OCI-LY7 (cell line): ENCODE data around the gene CDH6. TPM values are rescaled to one million over a fixed set of nuclear protein-coding genes. Genes with fewer than 3 reads are reported as not detected.

Experiments
- BruUV-seq: library from RNA; stranded (reverse); fragments of 400-500 nt; replicated peaks from 2 replicates; lab custom pipeline; 2021; lab: Mats Ljungman, UMichigan
- CTCF ChIA-PET: fragments of 300-600 bp; sonication (Branson Sonifier 250); formaldehyde crosslinking; loops from one replicate; lab custom pipeline; 2022; ENCODE audit warnings: antibody characterized with exemption; ENCODE audit not compliant: unreplicated experiment; lab: Charles Lee
- POLR2A ChIA-PET: fragments of 300-600 bp; sonication (Branson Sonifier 250); formaldehyde crosslinking; loops from one replicate; lab custom pipeline; 2022; ENCODE audit warnings: antibody characterized with exemption; lab: Charles Lee
- DNase-seq: peaks from one replicate; pipeline ENCODE4 v3.0.0-alpha.2; 2015; ENCODE audit warnings: low spot score
- H2AFZ ChIP-seq: fragments of 200-600 bp; sonication (generic), shearing (Covaris generic); 2 replicates; pipeline ENCODE4 v1.6.1; 2014; ENCODE audit warnings: mild to moderate bottlenecking, antibody characterized with exemption, low read length, moderate library complexity
- H3K27ac ChIP-seq: fragments of 200-600 bp; sonication (generic); 2 replicates; pipeline ENCODE4 v1.5.1; 2014; ENCODE audit warnings: mixed run types, low read depth, mild to moderate bottlenecking, moderate library complexity, low read length, inconsistent platforms; ENCODE audit not compliant: poor library complexity, severe bottlenecking
- H3K36me3 ChIP-seq: fragments of 200-600 bp; sonication (generic); 2 replicates; pipeline ENCODE4 v1.6.1; 2014; ENCODE audit warnings: mild to moderate bottlenecking, antibody characterized with exemption, low read length, moderate library complexity, mixed read lengths; ENCODE audit not compliant: insufficient read depth
- H3K4me1 ChIP-seq: fragments of 200-600 bp; sonication (generic); 2 replicates; pipeline ENCODE4 v1.5.1; 2014; ENCODE audit warnings: mild to moderate bottlenecking, low read length; ENCODE audit not compliant: insufficient read depth, poor library complexity, severe bottlenecking
- H3K4me2 ChIP-seq: fragments of 200-600 bp; sonication (generic); 2 replicates; pipeline ENCODE4 v1.6.1; 2014; ENCODE audit warnings: mild to moderate bottlenecking, low read length
- H3K4me3 ChIP-seq: fragments of 200-600 bp; sonication (generic); 2 replicates; pipeline ENCODE4 v1.5.1; 2014; ENCODE audit warnings: mild to moderate bottlenecking, low read depth, low read length; ENCODE audit not compliant: poor library complexity, severe bottlenecking
- H3K79me2 ChIP-seq: fragments of 200-600 bp; sonication (generic); 2 replicates; pipeline ENCODE4 v1.6.1; 2016; ENCODE audit warnings: low read depth, mild to moderate bottlenecking, low read length, moderate library complexity, mixed read lengths; ENCODE audit not compliant: insufficient read depth
- H3K9me2 ChIP-seq: fragments of 200-600 bp; sonication (generic); 2 replicates; pipeline ENCODE4 v1.6.1; 2016; ENCODE audit warnings: mild to moderate bottlenecking, low read length, mixed read lengths; ENCODE audit not compliant: insufficient read depth
- H3K9me3 ChIP-seq: fragments of 200-600 bp; sonication (generic); 2 replicates; pipeline ENCODE4 v1.6.1; 2014; ENCODE audit warnings: mild to moderate bottlenecking, mixed run types, low read length, mixed read lengths
- H4K20me1 ChIP-seq: fragments of 200-600 bp; sonication (generic); 2 replicates; pipeline ENCODE4 v1.6.1; 2014; ENCODE audit warnings: mild to moderate bottlenecking, antibody characterized with exemption, low read length, moderate library complexity, mixed read lengths; ENCODE audit not compliant: insufficient read depth
- CTCF ChIP-seq: fragments of 200-600 bp; sonication (generic); conservative IDR thresholded peaks from 2 replicates; pipeline ENCODE4 v1.5.1; 2014; ENCODE audit warnings: mild to moderate bottlenecking, antibody characterized with exemption, low read length, moderate library complexity, mixed read lengths
- EZH2phosphoT487 ChIP-seq: fragments of 200-600 bp; sonication (generic); IDR thresholded peaks from 2 replicates; pipeline ENCODE4 v1.6.1; 2018; ENCODE audit warnings: low read depth, borderline replicate concordance, mild to moderate bottlenecking, mixed run types, antibody characterized with exemption, low read length, moderate library complexity, mixed read lengths
- intact Hi-C: fragments of 100-400 bp; cut with micrococcal nuclease; formaldehyde crosslinking; loops from one replicate; pipeline ENCODE4 v1.10.0; 2022; ENCODE audit not compliant: unreplicated experiment
- total RNA-seq, 2 experiments: library from RNA; depleted of rRNA in 1 of 2; stranded (reverse); fragments of >200 nt in 1 of 2; shearing (Covaris generic) in 1 of 2; gene quantifications; 2 replicates each; pipeline ENCODE4 v1.2.3, GENCODE V29; 2014 to 2022

Gene CDH6
- total RNA-seq, 2 experiments from 2014 or later, result not detected

DNA sequence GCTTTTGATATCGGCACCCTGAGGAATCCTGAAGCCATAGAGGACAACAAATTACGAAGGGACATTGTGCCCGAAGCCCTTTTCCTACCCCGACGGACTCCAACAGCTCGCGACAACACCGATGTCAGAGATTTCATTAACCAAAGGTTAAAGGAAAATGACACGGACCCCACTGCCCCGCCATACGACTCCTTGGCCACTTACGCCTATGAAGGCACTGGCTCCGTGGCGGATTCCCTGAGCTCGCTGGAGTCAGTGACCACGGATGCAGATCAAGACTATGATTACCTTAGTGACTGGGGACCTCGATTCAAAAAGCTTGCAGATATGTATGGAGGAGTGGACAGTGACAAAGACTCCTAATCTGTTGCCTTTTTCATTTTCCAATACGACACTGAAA lies 129.5 kb downstream of the CDH6 start:
- Histone ChIP-seq H3K36me3 (no peaks in the 10 kb centered on the region), H3K4me2 (no peak overlapping the region)

DNA sequence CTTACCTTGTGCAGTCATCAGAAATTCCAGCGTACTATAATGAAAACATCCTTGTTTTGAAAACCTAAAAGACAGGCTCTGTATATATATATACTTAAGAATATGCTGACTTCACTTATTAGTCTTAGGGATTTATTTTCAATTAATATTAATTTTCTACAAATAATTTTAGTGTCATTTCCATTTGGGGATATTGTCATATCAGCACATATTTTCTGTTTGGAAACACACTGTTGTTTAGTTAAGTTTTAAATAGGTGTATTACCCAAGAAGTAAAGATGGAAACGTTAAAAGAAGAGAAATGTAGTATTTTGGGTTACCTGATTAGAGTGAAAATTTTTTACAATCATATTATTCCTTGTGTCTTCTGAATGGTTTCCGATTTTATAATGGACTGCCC lies 131.4 kb downstream of the CDH6 start:
- no peak for DNase-seq
- no peak overlapping the region for H3K4me2 ChIP-seq
- H3K79me2 ChIP-seq, result no peaks in the 10 kb centered on the region
- no peaks in the 10 kb centered on the region for H3K9me2 ChIP-seq
- H3K36me3 ChIP-seq, result no peaks in the 10 kb centered on the region
- intact Hi-C loops, result no loop called here
- H3K4me1 ChIP-seq, result no peaks in the 10 kb centered on the region
- no peaks in the 10 kb centered on the region for H4K20me1 ChIP-seq
- CTCF ChIA-PET, result no interaction called here
- H3K9me3 ChIP-seq, result no peaks in the 10 kb centered on the region
- H2AFZ ChIP-seq, result no peak overlapping the region
- H3K4me3 ChIP-seq, result no peak overlapping the region
- no peak for TF ChIP-seq EZH2phosphoT487
- POLR2A ChIA-PET, result interaction anchor here (0.9 kb wide), 1 partner anchor 100 kb away, joined by 4 read pairs; no protein-coding TSS in a partner anchor
- BruUV-seq, result no TSS peak
- no peak overlapping the region for H3K27ac ChIP-seq

More for the DNA sequence above, 129.5 kb downstream of the CDH6 start:
- Histone ChIP-seq H3K27ac (no peak overlapping the region), H2AFZ (no peak overlapping the region), H4K20me1 (no peaks in the 10 kb centered on the region), H3K4me1 (no peaks in the 10 kb centered on the region), H3K9me2 (no peaks in the 10 kb centered on the region), H3K79me2 (no peaks in the 10 kb centered on the region), H3K9me3 (no peaks in the 10 kb centered on the region), H3K4me3 (no peak overlapping the region)
- TF ChIP-seq EZH2phosphoT487 (no peak), CTCF (no peak)
- CTCF ChIA-PET, result interaction anchor here (0.6 kb wide), 1 partner anchor 230 kb away, joined by 3 read pairs; no protein-coding TSS in a partner anchor
- no TSS peak for BruUV-seq
- intact Hi-C loops, result no loop called here
- POLR2A ChIA-PET, result interaction anchor here (1.0 kb wide), 1 partner anchor 11 kb away, joined by 3 read pairs; no protein-coding TSS in a partner anchor
- no peak for DNase-seq

DNA sequence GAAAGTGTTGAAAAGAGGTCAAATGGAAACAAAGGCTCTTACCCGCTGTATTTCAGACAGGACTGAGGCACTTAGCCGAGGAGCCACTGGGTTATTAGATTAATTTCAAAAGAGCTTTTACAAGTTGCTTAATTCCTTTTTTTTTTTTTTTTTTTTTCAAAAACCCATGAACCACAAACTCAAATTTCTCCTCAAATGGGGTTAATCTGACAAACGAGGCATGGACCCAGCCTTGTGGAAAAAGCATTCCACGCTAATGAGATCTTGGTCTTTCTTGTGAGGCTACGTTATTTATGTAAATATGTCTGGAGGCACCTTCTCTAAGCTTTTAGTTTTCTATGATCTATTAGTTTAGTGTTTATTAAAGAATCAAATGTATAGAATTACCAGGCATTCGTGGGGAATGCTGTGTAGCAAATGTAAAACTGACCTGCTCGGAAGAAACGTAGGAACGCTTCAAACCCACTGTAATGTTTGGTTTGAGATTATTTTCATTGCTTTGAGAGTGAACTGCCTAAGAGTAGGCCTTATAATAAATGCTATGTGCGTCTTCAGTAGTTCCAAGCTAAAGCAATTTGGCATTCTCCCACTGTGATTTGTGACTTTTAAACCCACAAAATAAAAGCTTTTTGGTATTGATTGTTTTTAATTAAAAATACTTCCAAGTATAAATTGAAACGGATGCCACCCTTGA lies 134.7 kb downstream of the CDH6 start:
- no peaks in the 10 kb centered on the region for H3K9me2 ChIP-seq
- ChIA-PET CTCF (no interaction called here), POLR2A (interaction anchor here (0.7 kb wide), 2 partner anchors 55 to 1995 kb away, joined by 5 to 8 read pairs; no protein-coding TSS in a partner anchor)
- H3K4me2 ChIP-seq, result no peak overlapping the region
- H3K9me3 ChIP-seq, result no peaks in the 10 kb centered on the region
- no peaks in the 10 kb centered on the region for H3K79me2 ChIP-seq
- BruUV-seq, result no TSS peak
- no peak overlapping the region for H3K27ac ChIP-seq
- TF ChIP-seq EZH2phosphoT487 (no peak), CTCF (no peak)
- no peaks in the 10 kb centered on the region for H4K20me1 ChIP-seq
- intact Hi-C loops, result no loop called here
- no peaks in the 10 kb centered on the region for H3K36me3 ChIP-seq
- H3K4me1 ChIP-seq, result no peaks in the 10 kb centered on the region
- no peak overlapping the region for H3K4me3 ChIP-seq
- H2AFZ ChIP-seq, result no peak overlapping the region
- DNase-seq, result no peak
